Endothelial cell of umbilical vein (primary cell): ENCODE results near the gene ASB6. TPM values are rescaled to one million over a fixed set of nuclear protein-coding genes. Genes with fewer than 3 reads are reported as not detected.

Experiments
- BruUV-seq: library from RNA; stranded (reverse); fragments of 400-500 nt; replicated peaks from 2 replicates; lab custom pipeline; 2021; lab: Mats Ljungman, UMichigan
- CTCF ChIA-PET: fragments of 300-600, 350-600 bp; sonication (Branson Sonifier 250); formaldehyde crosslinking; loops from one replicate; lab custom pipeline; 2021; ENCODE audit warnings: antibody characterized with exemption, inconsistent platforms; lab: Charles Lee
- POLR2A ChIA-PET: fragments of 300-600, 350-600 bp; sonication (Branson Sonifier 250); formaldehyde crosslinking; loops from one replicate; lab custom pipeline; 2021; ENCODE audit warnings: antibody characterized with exemption, inconsistent platforms; lab: Charles Lee
- DNase-seq: peaks from one replicate; pipeline ENCODE4 v3.0.0-alpha.2; 2011; ENCODE audit warnings: low read depth, low spot score
- FAIRE-seq: peaks from 2 replicates; lab custom pipeline; 2011; peaks lifted over from hg19 to GRCh38; lab: Jason Lieb, UNC
- H2AFZ ChIP-seq: 2 replicates; pipeline ENCODE4 v1.6.0; 2012; ENCODE audit warnings: low read depth, low read length, control low read depth, inconsistent platforms
- H3K27ac ChIP-seq: 2 replicates; pipeline ENCODE4 v1.5.1; 2011; ENCODE audit warnings: low read depth, mild to moderate bottlenecking, control low read depth, low read length, moderate library complexity; ENCODE audit not compliant: insufficient read depth
- H3K27me3 ChIP-seq, 2 experiments: 2 replicates each; pipeline versions ENCODE4 v1.6.0 to v1.6.1; 2011; ENCODE audit warnings: low read length in 2 of 2, mixed read lengths in 1 of 2; ENCODE audit not compliant: control insufficient read depth in 2 of 2, insufficient read depth in 2 of 2
- H3K36me3 ChIP-seq, 2 experiments: 2 replicates in 1 of 2; 3 replicates in 1 of 2; pipeline ENCODE4 v1.5.1; 2011; ENCODE audit warnings: low read length in 2 of 2, mild to moderate bottlenecking in 1 of 2, moderate library complexity in 1 of 2; ENCODE audit not compliant: control insufficient read depth in 2 of 2, insufficient read depth in 2 of 2; ENCODE audit errors: extremely low read depth in 1 of 2
- H3K4me1 ChIP-seq: 3 replicates; pipeline ENCODE4 v1.5.1; 2011; ENCODE audit warnings: mild to moderate bottlenecking, low read length; ENCODE audit not compliant: control insufficient read depth, insufficient read depth; ENCODE audit errors: extremely low read depth
- H3K4me2 ChIP-seq: 2 replicates; pipeline ENCODE4 v1.6.1; 2011; ENCODE audit warnings: low read length, control low read depth, mixed read lengths; ENCODE audit not compliant: insufficient read depth
- H3K4me3 ChIP-seq, 3 experiments: fragments of 200-600 bp in 1 of 3; sonication (generic), shearing (Covaris generic) in 1 of 3; replicated peaks in 1 of 3; 2 replicates each; pipeline ENCODE4 v1.5.1; 2011 to 2016; ENCODE audit warnings: control low read depth in 3 of 3, low read length in 3 of 3, mild to moderate bottlenecking in 2 of 3, inconsistent platforms in 1 of 3, low read depth in 1 of 3, moderate library complexity in 1 of 3; ENCODE audit not compliant: insufficient read depth in 1 of 3
- H3K79me2 ChIP-seq: 2 replicates; pipeline ENCODE4 v1.6.0; 2012; ENCODE audit warnings: low read length, inconsistent platforms; ENCODE audit not compliant: control insufficient read depth, insufficient read depth
- H3K9ac ChIP-seq: replicated peaks from 2 replicates; pipeline ENCODE3; 2011; ENCODE audit warnings: low read length, control low read depth; ENCODE audit not compliant: insufficient read depth; ENCODE audit errors: extremely low read depth
- H3K9me1 ChIP-seq: replicated peaks from 3 replicates; pipeline ENCODE4 v1.6.0; 2011; ENCODE audit warnings: mild to moderate bottlenecking, low read length; ENCODE audit not compliant: control insufficient read depth, insufficient read depth; ENCODE audit errors: extremely low read depth
- H3K9me3 ChIP-seq: replicated peaks from 2 replicates; pipeline ENCODE4 v1.5.1; 2012; ENCODE audit warnings: low read length, inconsistent platforms; ENCODE audit not compliant: control insufficient read depth, insufficient read depth
- H4K20me1 ChIP-seq: replicated peaks from 2 replicates; pipeline ENCODE3; 2011; ENCODE audit warnings: mild to moderate bottlenecking, low read length; ENCODE audit not compliant: control insufficient read depth, insufficient read depth; ENCODE audit errors: extremely low read depth
- EZH2 ChIP-seq: IDR thresholded peaks from 2 replicates; pipeline ENCODE4 v1.6.1; 2012; ENCODE audit warnings: borderline replicate concordance, low read depth, mild to moderate bottlenecking, moderate library complexity, low read length, inconsistent platforms; ENCODE audit not compliant: severe bottlenecking
- FOS ChIP-seq: IDR thresholded peaks from 2 replicates; pipeline ENCODE4 v1.6.1; 2011; ENCODE audit warnings: mild to moderate bottlenecking, low read length, moderate library complexity, borderline replicate concordance; ENCODE audit not compliant: insufficient read depth
- GATA2 ChIP-seq: IDR thresholded peaks from 2 replicates; pipeline ENCODE4 v1.7.0; 2011; ENCODE audit warnings: low read depth, mild to moderate bottlenecking, moderate library complexity, mixed read lengths, low read length; ENCODE audit not compliant: insufficient read length, insufficient read depth
- JUN ChIP-seq: IDR thresholded peaks from 2 replicates; pipeline ENCODE4 v1.6.1; 2011; ENCODE audit warnings: borderline replicate concordance, low read depth; ENCODE audit not compliant: insufficient read length, insufficient read depth
- MYC ChIP-seq: IDR thresholded peaks from one replicate; pipeline ENCODE4 v1.6.1; 2011; ENCODE audit warnings: mild to moderate bottlenecking, low read depth, low read length
- POLR2A ChIP-seq: IDR thresholded peaks from 2 replicates; pipeline ENCODE4 v1.6.1; 2012; ENCODE audit warnings: low read depth, mild to moderate bottlenecking, control low read depth, low read length
- POLR2AphosphoS5 ChIP-seq: IDR thresholded peaks from 2 replicates; pipeline ENCODE4 v1.6.1; 2012; ENCODE audit warnings: low read depth, mild to moderate bottlenecking, control low read depth, low read length, moderate library complexity; ENCODE audit not compliant: insufficient read depth
- dilution Hi-C: fragments of 300-500 bp; cut with MboI; formaldehyde crosslinking; loops from one replicate; pipeline ENCODE4 v1.15.0; 2019; ENCODE audit warnings: low sequenced_read_pairs; ENCODE audit not compliant: extremely low pct_ligation_motif_present
- intact Hi-C: fragments of 100-400 bp; cut with micrococcal nuclease; formaldehyde crosslinking; loops from one replicate; pipeline ENCODE4 v1.10.0; 2022
- polyA plus RNA-seq, 4 experiments: library from polyadenylated mRNA; depleted of rRNA in 3 of 4; stranded (reverse) in 3 of 4; unstranded in 1 of 4; fragments of >200 nt; gene quantifications; 2 replicates each; pipeline versions ENCODE4 v1.2.1 to v1.2.3, GENCODE V29; 2011 to 2012; ENCODE audit warnings: missing spikeins in 1 of 4
- total RNA-seq: library from RNA; stranded (reverse); gene quantifications from 2 replicates; pipeline ENCODE4 v1.2.3, GENCODE V29; 2021
- TF ChIP-seq, protein P1 (sequence below), 2 donors: IDR thresholded peaks; 1 replicate in 1 of 2; 2 replicates in 1 of 2; pipeline ENCODE4 v1.5.1; 2011; ENCODE audit warnings: low read length in 2 of 2, mild to moderate bottlenecking in 2 of 2, moderate library complexity in 2 of 2, control low read depth in 1 of 2, inconsistent platforms in 1 of 2, low read depth in 1 of 2; ENCODE audit not compliant: insufficient read depth in 1 of 2; ENCODE audit errors: extremely low read depth in 1 of 2
- TF ChIP-seq, protein P2 (sequence below): IDR thresholded peaks from 2 replicates; pipeline ENCODE4 v1.6.1; 2011; ENCODE audit not compliant: insufficient read depth, insufficient read length

The ASB6 gene
- total and polyA plus RNA-seq, 2 donors (not counting 3 experiments of a cell fraction or from before 2014, with no cell fraction given): 20.3 to 23.8 TPM

DNA sequence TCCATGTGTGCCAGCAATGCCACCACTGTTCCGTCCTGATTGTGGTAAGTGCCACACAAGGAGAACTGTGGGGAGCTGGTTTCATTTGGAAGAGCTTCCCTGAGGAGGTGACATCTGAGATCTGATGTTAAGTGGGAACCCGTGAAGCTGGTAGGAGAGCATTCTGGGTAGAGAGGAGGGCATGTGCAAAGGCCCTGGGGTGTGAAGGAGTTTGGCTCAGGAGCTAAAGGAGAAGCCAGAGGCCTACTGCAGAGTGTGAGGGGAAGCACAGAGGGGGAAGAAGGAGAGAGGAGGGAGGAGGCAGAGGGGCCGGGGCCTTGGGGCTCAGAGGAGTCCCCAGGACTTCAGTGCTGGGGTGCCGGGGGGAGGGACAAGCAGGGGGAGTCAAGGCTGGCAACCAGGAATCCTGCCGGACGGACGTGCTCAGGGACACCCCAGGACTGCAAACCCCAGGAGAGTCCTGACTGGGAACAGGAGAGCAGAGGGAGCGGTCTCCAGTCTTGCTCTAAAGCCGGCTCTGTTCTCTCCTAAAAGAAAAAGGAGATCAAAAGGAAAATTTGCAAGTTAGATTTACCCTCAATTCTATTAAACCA, 40.8 kb downstream of the ASB6 start:
- Histone ChIP-seq H2AFZ (no peak overlapping the region), H3K4me1 (peaks cover 10% of the 10 kb centered on the region), H3K9me1 (no peaks in the 10 kb centered on the region), H3K36me3 (no peaks in the 10 kb centered on the region), H3K9me3 (no peaks in the 10 kb centered on the region), H3K79me2 (no peaks in the 10 kb centered on the region), H3K9ac (no peak overlapping the region), H3K27me3 (no peaks in the 10 kb centered on the region), H3K27ac (no peak overlapping the region), H3K4me2 (no peak overlapping the region), H4K20me1 (no peaks in the 10 kb centered on the region), H3K4me3 (no peak overlapping the region)
- TF ChIP-seq, protein P1, sequence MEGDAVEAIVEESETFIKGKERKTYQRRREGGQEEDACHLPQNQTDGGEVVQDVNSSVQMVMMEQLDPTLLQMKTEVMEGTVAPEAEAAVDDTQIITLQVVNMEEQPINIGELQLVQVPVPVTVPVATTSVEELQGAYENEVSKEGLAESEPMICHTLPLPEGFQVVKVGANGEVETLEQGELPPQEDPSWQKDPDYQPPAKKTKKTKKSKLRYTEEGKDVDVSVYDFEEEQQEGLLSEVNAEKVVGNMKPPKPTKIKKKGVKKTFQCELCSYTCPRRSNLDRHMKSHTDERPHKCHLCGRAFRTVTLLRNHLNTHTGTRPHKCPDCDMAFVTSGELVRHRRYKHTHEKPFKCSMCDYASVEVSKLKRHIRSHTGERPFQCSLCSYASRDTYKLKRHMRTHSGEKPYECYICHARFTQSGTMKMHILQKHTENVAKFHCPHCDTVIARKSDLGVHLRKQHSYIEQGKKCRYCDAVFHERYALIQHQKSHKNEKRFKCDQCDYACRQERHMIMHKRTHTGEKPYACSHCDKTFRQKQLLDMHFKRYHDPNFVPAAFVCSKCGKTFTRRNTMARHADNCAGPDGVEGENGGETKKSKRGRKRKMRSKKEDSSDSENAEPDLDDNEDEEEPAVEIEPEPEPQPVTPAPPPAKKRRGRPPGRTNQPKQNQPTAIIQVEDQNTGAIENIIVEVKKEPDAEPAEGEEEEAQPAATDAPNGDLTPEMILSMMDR (IDR thresholded peaks at IDR 0.05; ENCODE audit: extremely low read depth in 1 of 2, insufficient read depth in 1 of 2, low read depth in 1 of 2, low read length in 2 of 2): no peak
- TF ChIP-seq JUN (no peak), POLR2AphosphoS5 (no peak), FOS (no peak), MYC (no peak), EZH2 (no peak), GATA2 (no peak), POLR2A (no peak)
- TF ChIP-seq, protein P2, sequence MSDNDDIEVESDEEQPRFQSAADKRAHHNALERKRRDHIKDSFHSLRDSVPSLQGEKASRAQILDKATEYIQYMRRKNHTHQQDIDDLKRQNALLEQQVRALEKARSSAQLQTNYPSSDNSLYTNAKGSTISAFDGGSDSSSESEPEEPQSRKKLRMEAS: no peak
- FAIRE-seq (no peak), DNase-seq (no peak)
- BruUV-seq: no TSS peak
- intact Hi-C loops: no loop called here
- dilution Hi-C loops: no loop called here
- ChIA-PET CTCF (no interaction called here), POLR2A (no interaction called here)
